GM19023 (cell line): ENCODE data around the gene SBF2.
"Not testable (repeated sequence)": the region's sequence is repeated elsewhere in the genome, so short reads cannot be mapped to it uniquely, and the experiment has no call there.

Experiments used
- ATAC-seq: cut with Tn5 transposase; IDR thresholded peaks from one replicate; pipeline ENCODE4 v1.9.1; 2021; ENCODE audit warnings: mild to moderate bottlenecking, moderate library complexity; ENCODE audit not compliant: unreplicated experiment

SBF2 gene

DNA sequence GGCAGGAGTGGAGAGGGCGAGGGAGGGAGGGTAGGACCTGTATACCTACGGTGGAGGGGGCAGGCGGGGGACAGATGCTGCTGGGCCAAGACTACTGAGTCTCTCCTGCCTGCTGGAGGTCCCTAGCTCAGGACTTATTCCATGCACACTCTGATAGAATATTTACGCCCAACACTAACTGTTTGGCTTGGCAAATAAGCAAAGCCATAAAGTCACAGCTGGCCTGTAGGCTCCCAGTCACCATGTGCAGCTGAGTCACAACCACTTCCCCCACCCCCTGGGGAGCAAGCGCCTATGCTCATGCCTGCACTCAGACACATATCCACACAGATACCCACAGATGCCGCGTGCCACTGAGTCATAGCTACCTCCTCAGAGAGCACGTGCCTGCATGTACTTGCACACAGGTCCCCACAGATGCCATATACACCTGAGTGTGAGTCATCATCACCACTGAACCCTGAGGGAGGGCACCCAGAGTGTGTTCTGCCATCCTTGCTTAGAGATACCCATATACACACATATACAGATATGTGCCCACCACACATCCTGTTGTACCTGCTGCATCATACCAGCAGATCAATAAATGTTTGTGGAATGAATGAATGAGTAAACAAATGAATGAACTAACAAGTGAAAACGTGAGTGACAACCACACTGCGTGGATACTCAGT, 534.4 kb downstream of the SBF2 start:
- ATAC-seq: peak; percentile 34

- peak; percentile 35 for ATAC-seq
Measured at GRCh38 chr11:9758637-9759518, 535.1 kb downstream of the SBF2 start.

- ATAC-seq: peak; percentile 60
Measured at GRCh38 chr11:9757809-9758636, 536.0 kb downstream of the SBF2 start.

GRCh38 chr11:9756878-9757277, 537.1 kb downstream of the SBF2 start:
- ATAC-seq: no peak

DNA sequence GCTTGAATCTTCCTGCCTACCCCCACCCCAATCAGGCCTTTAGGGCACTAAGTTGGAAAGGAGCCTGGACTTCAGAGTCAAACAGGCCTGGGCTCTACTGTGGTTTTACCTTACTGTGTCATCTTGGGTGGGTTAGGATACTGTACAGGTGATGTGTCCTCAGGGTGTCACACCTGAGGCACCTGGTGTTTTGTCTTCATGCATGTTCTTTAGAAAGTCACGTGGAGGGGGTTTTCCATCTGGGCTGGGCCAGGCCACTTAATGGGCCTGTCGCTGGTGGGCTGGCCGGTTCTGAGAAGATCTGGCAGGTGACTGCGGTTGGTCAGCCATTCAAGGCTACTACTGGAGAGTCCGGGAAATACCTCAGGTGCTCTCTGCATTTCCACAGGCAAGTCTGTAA, 537.6 kb downstream of the SBF2 start:
- no peak for ATAC-seq

- no peak for ATAC-seq
Measured at GRCh38 chr11:9755561-9756185, 538.3 kb downstream of the SBF2 start.

- ATAC-seq: no peak
Measured at GRCh38 chr11:9754010-9754471, 540.0 kb downstream of the SBF2 start.

DNA sequence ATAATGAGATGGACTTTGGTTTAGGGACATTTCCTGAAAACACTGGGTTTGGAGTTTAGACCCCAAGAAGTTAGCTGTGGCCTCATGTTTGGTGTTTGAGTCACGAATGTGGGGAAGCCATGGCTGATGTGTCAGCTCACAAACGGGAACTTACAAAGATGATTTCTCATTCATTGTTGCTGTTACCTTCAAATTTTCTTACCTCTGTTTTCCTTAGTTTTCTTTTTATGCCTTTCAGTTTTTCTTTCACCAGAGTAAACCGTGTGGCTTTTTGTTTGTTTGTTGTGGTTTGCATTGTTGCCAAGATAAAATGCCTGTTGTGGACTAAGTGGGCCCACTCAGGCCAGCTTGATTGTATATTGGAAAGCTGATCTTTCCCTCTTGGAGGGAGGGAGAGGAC, 541.0 kb downstream of the SBF2 start:
- ATAC-seq: no peak

DNA sequence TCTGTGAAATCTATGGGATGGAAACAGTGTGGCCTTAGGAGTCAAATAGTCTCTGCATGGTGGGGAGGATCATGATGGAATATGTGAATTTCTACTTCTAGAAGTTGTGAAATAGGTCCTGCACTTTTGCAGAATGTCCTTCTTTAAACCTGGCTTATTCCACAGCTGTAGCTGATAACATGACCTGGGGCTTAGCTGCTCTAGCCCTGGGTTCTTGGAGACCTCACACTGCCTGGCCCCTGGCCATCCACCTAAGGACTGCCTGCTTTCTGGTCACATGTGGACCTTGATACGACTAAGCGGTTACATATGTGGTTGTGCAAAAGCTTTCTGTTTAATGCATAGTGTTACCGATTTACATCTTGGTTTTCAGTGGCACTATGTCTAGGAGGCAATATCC, 541.9 kb downstream of the SBF2 start:
- no peak for ATAC-seq

- no peak for ATAC-seq
Measured at GRCh38 chr11:9750551-9750950, 543.5 kb downstream of the SBF2 start.

DNA sequence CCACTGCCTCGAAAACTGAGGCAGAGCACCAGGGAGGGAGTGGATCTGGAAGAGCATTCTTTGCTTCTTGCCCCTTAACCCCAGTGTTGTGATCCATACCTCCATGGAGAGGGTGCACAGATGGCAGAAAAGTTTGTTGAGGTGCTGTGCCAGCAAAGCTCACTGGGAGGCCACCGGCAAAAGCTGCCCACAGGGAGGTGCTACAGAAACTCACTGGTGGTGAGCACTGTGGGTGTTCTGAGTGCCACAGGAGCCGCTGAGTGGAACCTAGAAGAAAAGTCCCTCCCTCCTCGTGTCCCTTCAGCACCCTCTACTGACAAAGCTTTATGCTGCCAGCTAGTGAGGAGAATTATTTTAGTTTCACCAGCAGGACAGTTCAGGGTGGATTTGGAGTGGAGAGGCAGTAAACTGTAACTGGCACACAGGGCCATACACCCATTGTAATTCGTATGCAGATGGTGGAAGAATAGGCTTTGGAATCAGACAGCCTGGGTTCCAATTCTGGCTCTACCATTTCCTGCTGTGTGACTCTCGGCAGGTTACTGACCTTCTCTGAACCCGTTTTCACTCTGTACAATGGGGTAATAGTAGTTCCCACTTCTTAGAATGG, 545.6 kb downstream of the SBF2 start:
- ATAC-seq: peak; percentile 88

DNA sequence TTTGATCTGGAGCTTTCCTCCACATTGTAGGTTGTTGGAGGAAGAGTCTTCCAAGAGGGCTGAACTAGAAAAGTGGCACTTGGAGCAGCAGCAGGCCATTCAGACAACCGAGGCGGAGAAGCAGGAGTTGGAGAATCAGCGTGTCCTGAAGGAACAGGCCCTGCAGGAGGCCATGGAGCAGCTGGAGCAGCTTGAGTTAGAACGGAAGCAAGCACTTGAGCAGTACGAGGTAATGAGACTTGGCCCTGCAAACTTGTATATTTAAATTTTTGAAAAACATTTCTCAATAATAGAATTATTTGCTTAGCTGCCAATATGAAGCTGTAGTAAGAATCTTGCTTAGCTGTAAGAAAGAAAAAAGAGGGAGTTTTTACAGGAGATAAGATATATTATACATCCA, 546.2 kb downstream of the SBF2 start:
- ATAC-seq: no peak

DNA sequence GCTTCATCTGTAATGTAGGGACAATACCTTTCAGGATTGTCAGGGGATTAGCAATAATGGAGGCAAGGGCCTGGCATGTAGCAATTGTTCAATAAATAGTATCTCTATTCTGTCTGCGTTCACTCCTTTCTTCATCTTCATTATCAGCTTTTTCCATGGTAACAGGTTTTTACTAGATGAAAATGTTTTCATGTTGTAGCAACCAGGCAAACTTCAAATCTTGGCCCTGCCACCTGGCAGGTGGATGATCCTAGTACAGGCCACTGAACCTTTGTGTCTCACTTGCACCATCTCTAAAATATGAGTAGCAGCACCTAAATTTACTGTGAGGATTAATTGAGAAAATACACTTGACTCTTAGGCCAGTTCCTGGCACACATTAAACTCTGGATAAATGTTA, 546.8 kb downstream of the SBF2 start:
- ATAC-seq: no peak

GRCh38 chr11:9745411-9746211, 548.4 kb downstream of the SBF2 start:
- no peak for ATAC-seq

DNA sequence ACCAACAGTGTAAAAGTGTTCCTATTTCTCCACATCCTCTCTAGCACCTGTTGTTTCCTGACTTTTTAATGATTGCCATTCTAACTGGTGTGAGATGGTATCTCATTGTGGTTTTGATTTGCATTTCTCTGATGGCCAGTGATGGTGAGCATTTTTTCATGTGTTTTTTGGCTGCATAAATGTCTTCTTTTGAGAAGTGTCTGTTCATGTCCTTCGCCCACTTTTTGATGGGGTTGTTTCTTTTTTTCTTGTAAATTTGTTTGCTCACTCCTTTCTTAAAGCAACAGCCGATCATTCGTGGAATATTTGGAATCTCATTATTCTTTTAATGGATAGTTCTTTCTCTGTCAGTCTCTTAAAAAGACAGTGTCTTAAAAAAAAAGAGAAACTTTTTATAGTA, 550.5 kb downstream of the SBF2 start:
- not testable (repeated sequence) for ATAC-seq

- no peak for ATAC-seq
Measured at GRCh38 chr11:9741260-9741659, 552.8 kb downstream of the SBF2 start.

- no peak for ATAC-seq
Measured at GRCh38 chr11:9740202-9740883, 553.7 kb downstream of the SBF2 start.

DNA sequence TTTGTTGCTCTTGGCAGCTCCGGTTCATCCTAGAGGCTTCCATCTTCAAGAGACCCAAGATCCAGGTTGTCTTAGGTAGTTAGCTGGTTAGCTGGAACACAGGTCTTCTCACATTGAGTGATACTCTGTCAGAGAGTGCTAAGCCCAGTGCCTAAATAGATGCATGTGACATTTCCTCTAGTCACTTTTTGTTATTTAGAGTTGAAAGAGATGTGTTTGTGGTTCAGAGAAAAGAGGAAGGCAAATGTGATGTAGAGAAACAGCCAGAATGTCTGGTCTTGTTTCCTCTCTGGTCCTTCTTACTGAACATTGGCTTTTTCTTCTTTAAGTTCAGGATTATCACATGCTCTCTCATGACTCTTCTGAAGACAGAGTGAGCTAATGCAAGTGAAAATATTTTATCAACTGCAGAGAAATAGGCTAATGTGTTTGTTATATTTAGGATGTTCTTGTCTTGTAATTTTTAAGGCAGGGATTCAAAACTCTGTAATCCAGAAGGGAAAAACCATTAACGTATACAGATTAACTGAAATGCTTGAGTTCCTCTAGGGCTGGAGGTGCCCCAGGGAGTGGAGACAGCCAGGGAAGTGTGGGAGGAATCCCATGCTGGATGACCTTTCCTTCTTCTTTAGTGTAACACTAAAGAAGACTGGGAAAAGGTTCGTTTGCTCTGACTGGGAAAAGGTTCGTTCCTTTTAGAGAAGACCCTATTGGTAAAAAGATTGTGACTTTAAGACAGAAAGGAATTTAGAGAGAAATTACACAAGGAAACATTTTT, 554.7 kb downstream of the SBF2 start:
- peak; percentile 54 for ATAC-seq
